ENCODE results near the gene RBFOX1.

RBFOX1 gene

GRCh38 chr16:7422036-7422888, 89.6 kb downstream of the RBFOX1 start:
- no peak for DNase-seq

- DNase-seq = no peak
These were observed 90.9 kb downstream of the RBFOX1 start for GRCh38 chr16:7423434-7424044.

GRCh38 chr16:7426161-7426560, 93.5 kb downstream of the RBFOX1 start:
- DNase-seq = no peak

GRCh38 chr16:7431723-7432122, 99.1 kb downstream of the RBFOX1 start:
- no peak for DNase-seq

GRCh38 chr16:7436306-7436705, 103.7 kb downstream of the RBFOX1 start:
- no peak for DNase-seq

GRCh38 chr16:7437135-7437804, 104.6 kb downstream of the RBFOX1 start:
- no peak for DNase-seq

GRCh38 chr16:7437843-7438242, 105.2 kb downstream of the RBFOX1 start:
- no peak for DNase-seq

- no peak for DNase-seq
These were observed 106.0 kb downstream of the RBFOX1 start for GRCh38 chr16:7438601-7439000.

- no peak for DNase-seq
These were observed 106.9 kb downstream of the RBFOX1 start for GRCh38 chr16:7439518-7439917.

GRCh38 chr16:7440886-7441400, 108.3 kb downstream of the RBFOX1 start:
- DNase-seq = no peak

GRCh38 chr16:7442050-7442449, 109.4 kb downstream of the RBFOX1 start:
- DNase-seq = no peak

- no peak for DNase-seq
These were observed 110.5 kb downstream of the RBFOX1 start for GRCh38 chr16:7443142-7443541.

- no peak for DNase-seq
These were observed 111.2 kb downstream of the RBFOX1 start for GRCh38 chr16:7443648-7444365.

GRCh38 chr16:7449306-7449705, 116.7 kb downstream of the RBFOX1 start:
- DNase-seq = no peak

- DNase-seq = no peak
These were observed 117.2 kb downstream of the RBFOX1 start for GRCh38 chr16:7449808-7450207.

- DNase-seq = no peak
These were observed 117.8 kb downstream of the RBFOX1 start for GRCh38 chr16:7450440-7450839.

- no peak for DNase-seq
These were observed 119.4 kb downstream of the RBFOX1 start for GRCh38 chr16:7452090-7452489.

GRCh38 chr16:7456211-7456610, 123.6 kb downstream of the RBFOX1 start:
- DNase-seq = no peak

GRCh38 chr16:7458144-7458543, 125.5 kb downstream of the RBFOX1 start:
- DNase-seq = no peak

GRCh38 chr16:7470344-7470743, 137.7 kb downstream of the RBFOX1 start:
- DNase-seq = no peak

GRCh38 chr16:7471268-7471667, 138.6 kb downstream of the RBFOX1 start:
- DNase-seq = no peak

GRCh38 chr16:7482032-7482431, 149.4 kb downstream of the RBFOX1 start:
- no peak for DNase-seq
